Urothelium cell line (cell line): ENCODE data around the gene PUS3.

ENCODE experiments used
- DNase-seq: peaks from one replicate; pipeline ENCODE4 v3.0.0; 2011; ENCODE audit warnings: low spot score, mixed read lengths
- FAIRE-seq: peaks from 2 replicates; lab custom pipeline; 2011; peaks lifted over from hg19 to GRCh38; lab: Jason Lieb, UNC

The PUS3 gene

DNA sequence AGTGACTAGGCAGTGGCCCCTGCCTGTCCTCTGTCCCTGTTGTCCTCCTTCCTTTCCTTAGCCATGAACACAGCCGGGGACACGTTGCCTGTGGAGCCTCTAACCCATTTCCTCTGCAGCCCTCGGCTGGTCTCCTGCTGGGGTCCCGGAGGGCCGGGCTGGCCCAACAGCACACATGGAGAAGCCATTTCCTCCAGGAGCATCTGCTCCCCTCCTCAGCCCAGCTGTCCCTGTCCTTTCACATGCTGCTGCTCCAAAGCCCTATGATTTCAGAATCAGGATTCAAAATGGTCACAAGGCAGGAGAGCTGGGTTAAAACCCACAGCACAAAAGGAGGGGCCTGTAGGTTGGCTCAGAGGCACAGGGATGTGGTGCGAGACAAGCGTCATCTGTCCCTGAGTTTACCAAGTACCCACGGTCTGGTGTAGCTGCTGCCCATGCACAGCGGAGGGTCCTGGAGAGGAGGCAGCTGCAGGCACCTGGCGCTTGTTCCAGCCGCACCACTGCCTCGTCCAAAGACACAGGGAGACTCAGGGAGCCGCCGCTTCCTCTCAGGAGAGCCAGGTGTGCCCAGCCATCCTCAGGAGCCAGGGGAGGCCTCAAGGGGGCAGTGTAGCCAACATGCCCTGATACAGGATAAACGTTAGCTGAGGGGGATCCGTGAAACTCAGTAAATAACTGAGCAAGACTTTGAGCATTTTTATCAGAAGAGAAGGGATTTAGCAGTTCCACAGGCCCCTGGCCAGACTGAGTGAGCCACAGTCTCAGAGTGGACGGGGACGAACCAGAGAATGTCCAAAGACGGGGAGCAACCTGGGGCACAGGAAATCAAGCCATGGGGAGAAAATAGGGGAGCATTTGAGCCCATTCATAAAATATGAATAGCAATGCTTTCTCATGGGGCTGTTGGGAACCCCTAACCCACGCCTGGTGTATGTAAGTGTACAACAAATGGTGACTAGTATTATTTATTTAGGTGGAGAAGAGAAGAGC lies 38.9 kb upstream of the PUS3 start:
- DNase-seq (peak; percentile 54), FAIRE-seq (no peak)

DNA sequence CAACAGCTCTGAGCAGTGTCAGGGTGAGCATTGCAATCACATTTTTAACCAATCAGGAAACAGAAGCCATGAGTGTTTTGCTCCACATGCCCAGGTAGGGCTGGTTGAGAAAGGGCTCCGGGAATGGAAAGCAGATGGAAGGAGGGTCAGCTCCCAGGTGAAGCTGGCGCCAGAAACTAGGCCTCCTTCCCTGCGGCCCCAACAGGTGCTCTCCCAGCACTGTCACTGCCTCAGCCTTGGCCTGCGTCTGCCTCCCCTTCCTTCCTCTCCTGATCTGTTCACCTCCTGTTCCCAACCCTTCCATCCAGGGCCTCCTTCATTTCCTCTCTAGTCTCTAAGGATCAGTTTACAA lies 38.2 kb upstream of the PUS3 start:
- DNase-seq, result no peak
- FAIRE-seq, result no peak

DNA sequence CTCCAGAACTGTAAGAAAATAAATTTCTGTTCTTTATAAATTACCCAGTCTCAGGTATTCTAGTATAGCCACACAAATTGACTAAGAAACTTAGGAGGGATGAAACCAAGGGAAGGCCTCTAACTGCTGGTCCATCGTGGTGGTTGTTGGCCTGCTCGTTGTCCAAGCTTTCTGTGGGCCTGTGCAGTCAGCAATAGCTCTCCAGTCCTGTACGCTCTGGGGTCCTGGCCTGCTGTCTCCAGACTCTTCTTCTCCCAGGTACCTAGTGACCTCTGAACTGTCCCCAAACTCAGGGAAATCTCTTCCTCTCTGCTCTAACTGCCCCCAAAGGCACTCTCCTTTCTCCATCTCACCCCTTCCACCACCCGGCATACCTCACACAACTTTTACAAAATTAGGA lies 37.1 kb upstream of the PUS3 start:
- DNase-seq (no peak), FAIRE-seq (no peak)

DNA sequence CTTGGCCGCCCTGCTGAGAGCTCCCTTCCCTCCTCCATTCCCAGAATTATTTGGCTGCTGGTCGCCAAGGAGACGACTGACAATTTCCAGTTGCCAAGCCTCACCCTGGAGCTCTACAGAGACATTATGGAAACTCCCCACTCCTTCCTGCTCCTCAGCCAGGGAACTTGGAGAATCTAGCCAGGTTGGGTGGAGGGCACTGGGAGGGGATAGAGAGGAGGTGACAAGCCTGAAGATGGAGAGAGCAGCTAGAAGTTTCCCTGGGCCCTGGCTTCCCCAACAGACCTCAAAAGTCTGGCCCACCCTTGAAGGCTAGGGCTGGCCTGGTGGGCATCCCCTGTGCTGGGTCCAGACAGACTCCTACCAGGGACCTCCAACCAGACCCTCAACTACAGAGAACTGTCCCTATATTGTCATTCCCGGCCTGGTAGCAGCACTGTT lies 36.1 kb upstream of the PUS3 start:
- DNase-seq (no peak), FAIRE-seq (no peak)

DNA sequence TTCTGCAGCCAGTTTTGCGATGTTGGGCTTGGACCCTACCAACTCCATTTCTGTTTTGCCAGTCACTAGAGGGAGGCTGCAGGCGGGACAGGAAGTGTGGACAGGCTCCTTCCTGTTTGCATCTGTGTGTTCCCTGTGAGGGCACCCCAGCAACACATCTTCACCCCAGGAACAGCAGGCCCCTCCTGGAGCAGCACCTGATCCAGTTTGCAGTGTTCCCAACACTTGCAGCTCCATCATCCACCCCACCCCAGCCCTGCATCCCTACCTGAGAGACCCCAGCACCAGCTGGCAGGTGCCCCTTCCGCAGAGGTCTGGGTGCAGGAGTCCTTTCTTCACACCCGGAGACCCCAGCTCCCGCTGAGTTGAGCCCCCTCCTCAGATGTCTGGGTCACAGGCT lies 35.4 kb upstream of the PUS3 start:
- FAIRE-seq (no peak), DNase-seq (no peak)

DNA sequence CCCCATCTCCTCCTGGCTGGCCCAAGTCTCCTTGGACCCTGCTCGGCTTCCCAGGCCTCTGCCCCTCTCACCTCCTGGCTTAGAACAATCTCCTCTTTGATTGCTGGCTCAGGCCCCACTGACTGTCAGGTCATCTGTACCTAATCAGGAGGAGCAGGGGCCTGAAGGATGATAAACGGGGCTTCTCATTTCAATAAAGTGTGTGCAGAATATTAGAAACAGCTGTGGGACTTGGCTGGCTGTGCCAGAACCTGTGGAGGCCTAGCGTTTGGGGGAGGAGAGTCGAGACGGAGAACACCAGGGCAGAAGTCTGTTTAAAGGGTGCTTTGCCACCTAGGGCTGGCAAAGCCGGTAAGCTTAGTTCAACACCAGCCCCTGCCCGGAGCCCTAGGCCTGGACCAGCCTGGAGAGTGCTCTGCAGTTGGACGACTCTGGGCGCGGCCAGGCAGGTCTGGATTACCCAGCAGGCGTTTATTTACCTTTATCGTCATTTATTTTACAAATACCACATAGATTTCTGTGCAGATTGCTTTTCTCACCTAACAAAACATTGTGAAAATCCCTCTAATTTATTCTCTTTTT lies 32.7 kb upstream of the PUS3 start:
- DNase-seq, result no peak
- no peak for FAIRE-seq

DNA sequence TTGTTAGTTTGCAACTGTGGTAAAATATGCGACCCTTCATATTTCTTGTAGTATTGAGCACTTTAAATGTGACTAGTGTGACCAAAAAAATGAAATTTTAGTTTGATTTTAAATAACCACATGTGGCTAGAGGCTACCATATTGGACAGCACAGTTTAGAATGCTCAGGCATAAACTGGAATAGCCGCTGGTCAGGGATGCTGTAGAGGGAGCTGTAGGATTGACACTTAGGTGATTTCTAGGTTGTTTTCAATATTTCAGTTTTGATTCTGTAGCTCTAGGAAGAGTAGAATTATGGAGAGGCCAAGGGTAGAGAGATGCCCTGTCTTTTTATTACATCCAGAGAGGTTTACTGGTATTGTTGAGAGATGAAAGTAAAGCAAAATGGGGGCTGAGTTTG lies 32.0 kb upstream of the PUS3 start:
- no peak for FAIRE-seq

DNA sequence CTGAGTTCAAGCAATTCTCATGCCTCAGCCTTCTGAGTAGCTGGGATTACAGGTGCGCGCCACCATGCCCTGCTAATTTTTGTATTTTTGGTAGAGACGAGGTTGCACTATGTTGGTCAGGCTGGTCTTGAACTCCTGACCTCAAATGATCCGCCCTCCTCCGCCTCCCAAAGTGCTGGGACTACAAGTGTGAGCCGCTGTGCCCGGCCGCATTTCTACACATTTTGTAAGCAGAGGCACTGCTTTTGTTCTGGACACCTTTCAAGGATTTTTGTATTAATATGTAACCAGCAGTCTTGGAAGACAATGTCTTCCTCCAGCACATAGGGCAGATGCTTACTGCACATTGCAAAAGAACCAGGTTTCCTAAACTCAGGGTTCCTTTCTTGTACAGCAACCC lies 31.5 kb upstream of the PUS3 start:
- FAIRE-seq, result no peak
- DNase-seq, result no peak

More for the DNA sequence above, 32.0 kb upstream of the PUS3 start:
- DNase-seq, result no peak

DNA sequence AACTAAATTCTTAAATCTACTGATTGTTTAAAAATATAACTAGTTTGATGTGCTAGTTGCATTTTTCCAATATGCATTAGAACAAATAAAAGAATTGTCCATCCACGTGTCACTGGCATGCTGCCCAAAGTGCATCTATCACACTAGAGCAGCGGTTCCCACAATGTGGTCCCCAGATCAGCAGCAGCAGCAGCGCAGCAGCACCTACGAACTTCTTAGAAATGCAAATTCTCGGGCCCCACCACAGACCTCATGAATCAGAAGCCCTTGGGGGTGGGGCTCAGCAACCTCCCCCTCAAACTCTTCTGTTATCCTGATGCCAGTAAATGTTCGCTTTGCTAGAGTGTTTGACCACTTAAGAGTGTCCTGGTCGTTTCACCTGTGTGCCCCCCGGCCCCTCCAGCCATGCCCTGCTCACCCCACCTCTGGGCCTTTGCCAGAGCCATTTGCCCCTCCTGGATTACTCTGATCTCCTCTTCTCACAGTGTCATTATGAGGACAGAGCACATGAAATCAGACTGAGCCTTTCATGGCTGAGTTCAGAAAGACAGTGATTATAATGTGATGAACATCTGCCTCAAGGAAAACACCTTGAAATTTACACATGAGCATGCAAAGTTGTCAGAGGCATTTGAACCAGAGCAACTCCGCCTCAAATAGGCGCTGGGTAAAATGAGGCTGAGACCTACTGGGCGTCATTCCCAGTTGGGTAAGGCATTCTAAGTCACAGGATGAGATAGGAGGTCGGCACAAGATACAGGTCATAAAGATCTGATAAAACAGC lies 30.2 kb upstream of the PUS3 start:
- FAIRE-seq (no peak), DNase-seq (no peak)

DNA sequence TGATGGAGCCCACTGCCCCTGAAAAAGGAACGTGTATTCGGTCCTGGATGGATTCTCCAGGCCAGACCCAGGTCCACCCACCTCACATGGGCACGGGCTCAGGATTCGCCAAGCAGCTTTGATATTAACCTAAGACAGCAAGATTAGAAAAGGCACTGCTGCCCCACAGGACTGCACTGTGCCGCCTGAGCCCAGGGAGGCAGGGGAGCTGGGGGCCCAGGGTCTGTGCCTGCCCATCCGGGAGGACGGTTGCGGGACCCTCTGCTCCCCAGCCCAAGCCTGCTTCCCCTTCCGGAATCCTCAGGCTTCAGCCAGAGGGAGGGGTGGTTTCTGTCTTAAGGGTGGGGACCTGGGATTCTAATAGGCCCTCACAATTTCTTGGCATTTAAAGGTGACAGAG lies 29.3 kb upstream of the PUS3 start:
- DNase-seq (no peak), FAIRE-seq (no peak)

DNA sequence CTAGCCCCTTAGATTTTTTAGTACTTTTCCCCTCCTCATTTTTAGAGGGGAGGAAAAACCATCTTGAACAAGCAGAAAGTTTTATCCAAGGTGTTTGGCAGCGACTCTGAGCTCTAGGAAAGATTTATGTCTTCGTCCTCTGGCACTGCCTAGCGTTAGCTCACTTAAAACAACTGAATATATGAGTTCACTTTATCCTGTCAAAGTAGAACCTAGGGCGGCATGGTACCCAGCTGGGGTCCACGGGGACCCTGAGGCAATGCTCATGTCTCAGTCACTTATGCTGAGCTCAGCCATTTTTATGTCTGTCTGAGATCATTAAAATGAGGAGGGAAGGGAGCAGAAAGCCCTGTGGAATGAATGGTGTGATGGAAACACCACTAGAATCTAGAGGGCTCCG lies 28.7 kb upstream of the PUS3 start:
- FAIRE-seq, result no peak
- no peak for DNase-seq

DNA sequence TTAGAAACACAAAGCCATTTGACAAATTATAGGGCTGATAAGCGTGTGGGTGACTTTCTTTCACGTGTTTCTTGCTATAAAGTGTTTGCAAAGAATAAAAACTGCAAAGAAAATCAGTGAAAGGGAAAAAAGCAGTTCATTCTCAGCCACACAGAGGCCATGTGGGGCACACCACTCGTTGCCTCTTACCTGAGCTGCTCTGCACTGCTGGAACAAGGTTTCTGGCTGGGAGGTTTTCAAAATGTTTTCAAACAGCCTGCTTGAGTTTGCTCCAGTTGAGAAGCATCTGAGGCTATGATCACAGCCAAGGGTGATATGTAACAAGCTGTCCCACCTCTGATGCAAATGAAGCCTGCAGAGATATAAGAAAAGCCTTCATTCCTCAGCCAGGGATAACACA lies 28.1 kb upstream of the PUS3 start:
- DNase-seq, result no peak
- FAIRE-seq, result no peak

DNA sequence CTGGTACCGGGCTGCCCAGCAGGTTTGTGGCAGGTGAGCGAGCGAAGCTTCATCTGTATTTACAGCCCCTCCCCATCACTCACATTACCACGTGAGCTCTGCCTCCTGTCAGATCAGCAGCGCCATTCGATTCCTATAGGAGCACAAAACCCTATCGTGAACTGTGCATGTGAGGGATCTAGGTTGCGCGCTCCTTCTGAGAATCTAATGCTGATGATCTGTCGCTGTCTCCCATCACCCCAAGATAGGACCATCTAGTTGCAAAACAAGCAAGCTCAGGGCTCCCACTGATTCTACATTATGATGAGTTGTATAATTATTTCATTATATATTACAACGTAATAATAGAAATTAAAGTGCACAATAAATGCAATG lies 27.1 kb upstream of the PUS3 start:
- no peak for FAIRE-seq
- no peak for DNase-seq

DNA sequence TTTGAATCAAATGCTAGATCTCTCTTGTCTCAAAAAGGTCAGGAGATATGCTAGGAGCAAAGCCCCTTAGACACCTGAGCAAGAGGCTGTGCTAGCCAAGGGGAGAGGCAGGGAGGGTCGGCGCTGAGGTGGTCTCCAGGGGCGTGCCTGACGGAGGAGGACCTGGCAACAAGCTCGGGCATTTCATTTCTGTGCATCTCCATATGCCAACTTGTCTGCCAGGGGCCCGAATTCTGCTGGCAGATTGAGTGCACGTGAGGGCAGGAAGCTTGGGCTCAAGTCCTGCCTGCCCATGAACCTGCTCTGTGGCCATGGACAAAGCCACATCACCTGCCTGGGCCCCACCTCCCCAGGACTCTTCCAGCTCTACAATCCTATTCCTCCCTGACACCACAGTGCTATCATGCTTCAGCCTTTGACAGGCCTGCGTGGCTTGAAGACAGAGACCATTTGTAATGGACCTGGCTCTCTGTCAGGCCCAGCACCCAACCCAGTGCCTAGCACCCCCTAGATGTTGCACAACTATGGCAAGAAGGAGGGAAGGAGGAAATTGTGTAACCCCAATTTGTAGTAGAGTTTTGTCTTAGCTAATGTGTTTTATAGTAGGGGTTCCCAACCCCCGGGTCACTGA lies 26.6 kb upstream of the PUS3 start:
- FAIRE-seq (no peak), DNase-seq (no peak)

DNA sequence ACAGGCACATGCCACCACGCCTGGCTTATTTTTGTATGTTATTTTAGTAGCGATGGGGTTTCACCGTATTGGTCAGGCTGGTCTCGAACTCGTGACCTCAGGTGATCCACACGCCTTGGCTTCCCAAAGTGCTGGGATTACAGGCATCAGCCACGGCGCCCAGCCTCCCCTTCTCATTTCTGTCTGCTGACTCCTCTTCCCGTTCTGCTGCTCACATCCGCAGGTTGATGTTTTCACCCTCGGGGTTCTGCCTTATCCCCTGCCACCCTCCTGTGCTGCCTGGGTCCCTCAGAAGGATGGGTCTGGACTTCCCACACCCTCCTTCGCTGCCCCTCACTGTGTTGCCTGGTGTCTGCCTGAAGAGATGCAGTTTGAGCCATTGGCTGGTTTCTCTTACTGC lies 23.7 kb upstream of the PUS3 start:
- no peak for FAIRE-seq

DNA sequence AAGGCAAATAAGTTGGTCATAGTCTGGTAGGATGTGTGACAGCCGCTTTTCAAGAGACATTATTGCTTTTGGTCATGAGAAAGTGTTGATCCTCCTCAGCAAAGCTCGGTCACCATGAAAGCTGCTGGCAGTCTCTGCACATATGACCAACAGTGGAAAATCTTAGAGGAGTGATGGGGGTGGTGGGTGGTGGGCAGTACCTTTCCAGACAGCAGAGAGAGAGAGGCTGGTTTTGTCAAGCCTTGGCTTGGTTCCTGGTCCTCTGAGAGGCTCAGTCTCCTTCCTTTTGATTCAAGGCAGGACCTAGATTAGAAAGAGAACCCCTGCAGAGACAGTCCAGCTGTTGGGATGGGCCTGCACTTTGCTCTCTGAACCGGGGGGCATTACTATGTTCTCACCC lies 22.8 kb upstream of the PUS3 start:
- no peak for FAIRE-seq

More for the DNA sequence above, 23.7 kb upstream of the PUS3 start:
- no peak for DNase-seq

DNA sequence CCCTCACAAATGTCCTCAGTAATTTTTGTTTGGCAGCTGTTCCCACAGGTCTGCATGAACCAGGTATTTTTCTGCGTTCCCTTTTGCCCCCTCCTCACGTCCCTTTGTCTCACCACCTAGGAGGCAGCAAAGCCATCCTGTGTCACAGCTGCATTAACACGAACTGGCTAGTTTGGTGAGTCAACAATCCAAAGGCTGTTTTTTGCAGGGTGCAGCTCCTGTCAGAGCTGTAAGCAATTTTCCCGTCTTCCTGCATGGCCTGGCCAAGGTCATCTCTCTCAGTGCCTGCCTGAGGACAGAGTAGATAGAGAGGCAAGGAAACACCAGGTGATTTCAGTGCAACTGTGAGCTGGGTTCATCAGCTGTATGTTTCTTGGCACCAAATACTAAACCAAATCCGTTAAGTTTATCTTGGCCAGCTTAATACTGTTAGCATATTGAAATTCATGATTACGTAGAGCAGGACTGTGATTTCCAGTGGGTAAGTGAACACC lies 22.3 kb upstream of the PUS3 start:
- no peak for FAIRE-seq

More for the DNA sequence above, 22.8 kb upstream of the PUS3 start:
- DNase-seq, result no peak

DNA sequence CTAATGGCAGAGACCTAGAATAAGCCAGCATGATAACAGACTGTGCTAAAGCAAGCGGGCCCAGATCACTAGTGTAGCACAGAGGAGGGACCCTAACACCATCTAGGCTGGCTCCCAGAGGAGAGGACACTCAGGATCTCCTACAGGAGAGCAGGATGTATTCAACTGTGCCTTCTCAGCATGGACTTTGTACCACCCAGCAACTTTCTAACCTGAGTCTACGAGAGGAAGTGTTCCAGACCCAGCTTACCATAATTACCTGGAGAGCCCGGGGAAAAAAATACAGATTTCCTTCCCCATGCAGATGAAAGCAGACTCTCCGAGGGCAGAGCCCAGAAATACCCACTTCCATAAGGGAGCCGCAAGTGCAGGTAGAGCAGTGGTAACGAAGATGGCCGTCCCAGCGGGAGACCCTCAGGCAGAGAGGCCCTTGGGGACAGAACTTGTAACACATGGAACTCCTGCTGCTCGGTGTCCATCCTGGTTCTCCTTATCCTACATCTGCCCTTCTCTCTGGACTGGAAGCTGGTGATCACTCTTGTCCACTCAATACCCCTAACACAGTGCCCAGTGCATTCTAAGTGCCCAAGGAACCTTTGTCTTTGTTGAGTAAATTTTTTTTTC lies 21.5 kb upstream of the PUS3 start:
- no peak for FAIRE-seq
- DNase-seq, result no peak

More for the DNA sequence above, 22.3 kb upstream of the PUS3 start:
- no peak for DNase-seq

DNA sequence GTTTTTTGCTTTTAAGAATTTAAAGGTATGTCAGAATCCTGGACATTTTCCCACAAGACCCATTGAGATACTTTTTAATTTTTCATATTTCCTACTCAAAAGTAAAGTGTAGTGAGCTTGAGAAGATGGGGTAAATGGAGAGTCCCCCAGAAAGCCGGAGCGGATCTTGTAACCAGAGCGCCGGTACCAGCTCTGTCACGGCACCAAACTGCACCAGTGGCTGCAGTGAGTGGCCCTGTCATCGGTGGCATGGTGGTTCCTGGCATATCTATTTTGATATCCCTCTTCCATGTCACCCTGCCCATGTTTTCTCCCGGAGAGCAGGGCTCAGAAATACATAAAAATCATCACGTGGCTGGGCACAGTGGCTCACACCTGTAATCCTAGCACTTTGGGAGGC lies 20.6 kb upstream of the PUS3 start:
- FAIRE-seq, result no peak
- no peak for DNase-seq

DNA sequence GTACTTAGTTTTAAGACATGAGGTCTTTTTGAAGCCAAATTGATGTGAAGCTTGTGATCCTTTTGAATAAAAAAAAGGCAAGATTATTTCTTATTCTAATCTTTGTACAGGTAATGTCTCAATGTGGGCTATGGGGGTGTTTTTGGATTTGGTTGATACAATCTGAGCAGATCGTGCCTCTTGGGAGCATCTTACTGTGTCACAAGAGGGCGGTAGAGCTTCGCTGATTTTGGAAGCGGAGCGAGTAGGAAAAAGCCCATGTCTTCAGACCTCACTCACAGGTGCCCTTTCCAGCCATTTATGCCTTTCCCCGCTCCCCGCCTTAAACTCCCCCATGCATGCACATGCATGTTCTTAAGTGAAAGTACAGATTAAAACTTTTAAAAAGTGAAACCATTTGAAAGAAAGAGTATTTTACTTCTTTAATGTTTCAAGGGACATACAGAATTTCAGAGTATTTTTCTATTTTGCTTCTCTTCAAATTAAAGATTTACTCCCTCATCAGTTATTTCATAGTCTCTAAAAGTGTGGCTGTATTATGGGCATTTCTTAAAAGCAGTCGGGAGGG lies 20.1 kb upstream of the PUS3 start:
- DNase-seq (peak; percentile 62), FAIRE-seq (no peak)
